IMR-90 (cell line): ENCODE data around the gene RABGGTA. TPM values are rescaled to one million over a fixed set of nuclear protein-coding genes. Genes with fewer than 3 reads are reported as not detected.

Source experiments
- ATAC-seq: fragments of 200-7000 bp; cut with Tn5 transposase; 2 replicates; pipeline ENCODE4 v1.9.1; 2020; ENCODE audit warnings: low read depth, mild to moderate bottlenecking, moderate library complexity
- BruUV-seq: library from RNA; stranded (reverse); fragments of 400-500 nt; replicated peaks from 2 replicates; lab custom pipeline; 2021; lab: Mats Ljungman, UMichigan
- CTCF ChIA-PET: fragments of 300-600 bp; formaldehyde crosslinking; extraction: SDS; loops from one replicate; lab custom pipeline; 2021; ENCODE audit warnings: antibody characterized with exemption; lab: Yijun Ruan, JAX
- POLR2A ChIA-PET: fragments of 300-600 bp; sonication (Branson Sonifier 250); formaldehyde crosslinking; loops from one replicate; lab custom pipeline; 2022; ENCODE audit warnings: antibody characterized with exemption; ENCODE audit not compliant: unreplicated experiment; lab: Charles Lee
- DNase-seq: peaks from one replicate; pipeline ENCODE4 v3.0.0; 2013
- H2AFZ ChIP-seq: replicated peaks from 2 replicates; pipeline ENCODE3; 2013; ENCODE audit warnings: low read length, mild to moderate bottlenecking; ENCODE audit not compliant: poor library complexity
- H2AK5ac ChIP-seq: 2 replicates; pipeline ENCODE4 v1.6.1; 2013; ENCODE audit warnings: low read depth, low read length, inconsistent platforms
- H2AK9ac ChIP-seq: replicated peaks from 2 replicates; pipeline ENCODE3; 2013; ENCODE audit warnings: mild to moderate bottlenecking, low read depth, low read length, moderate library complexity; ENCODE audit not compliant: poor library complexity
- H2BK120ac ChIP-seq: 2 replicates; pipeline ENCODE4 v1.6.1; 2013; ENCODE audit warnings: low read depth, low read length, inconsistent platforms
- H2BK15ac ChIP-seq: 3 replicates; pipeline ENCODE4 v1.6.1; 2013; ENCODE audit warnings: low read depth, low read length, inconsistent platforms
- H2BK20ac ChIP-seq: 2 replicates; pipeline ENCODE4 v1.6.1; 2013; ENCODE audit warnings: low read depth, mild to moderate bottlenecking, inconsistent platforms, low read length, moderate library complexity
- H2BK5ac ChIP-seq: 2 replicates; pipeline ENCODE4 v1.6.1; 2013; ENCODE audit warnings: mild to moderate bottlenecking, low read depth, low read length, inconsistent platforms; ENCODE audit not compliant: poor library complexity, severe bottlenecking
- H3K14ac ChIP-seq: replicated peaks from 2 replicates; pipeline ENCODE4 v1.6.1; 2013; ENCODE audit warnings: low read depth, low read length, inconsistent platforms
- H3K18ac ChIP-seq: 2 replicates; pipeline ENCODE4 v1.6.1; 2013; ENCODE audit warnings: low read depth, low read length, control low read depth
- H3K23ac ChIP-seq: 2 replicates; pipeline ENCODE4 v1.6.1; 2013; ENCODE audit warnings: low read depth, low read length, inconsistent platforms
- H3K27ac ChIP-seq: 2 replicates; pipeline ENCODE4 v1.5.1; 2013; ENCODE audit warnings: mild to moderate bottlenecking, control low read depth, low read length; ENCODE audit not compliant: insufficient read depth
- H3K27me3 ChIP-seq: 2 replicates; pipeline ENCODE4 v1.6.1; 2013; ENCODE audit warnings: low read length; ENCODE audit not compliant: control insufficient read depth, insufficient read depth
- H3K36me3 ChIP-seq: 2 replicates; pipeline ENCODE4 v1.6.1; 2013; ENCODE audit warnings: low read length, mixed read lengths; ENCODE audit not compliant: control insufficient read depth, insufficient read depth
- H3K4ac ChIP-seq: 2 replicates; pipeline ENCODE4 v1.6.1; 2013; ENCODE audit warnings: low read depth, low read length, inconsistent platforms
- H3K4me1 ChIP-seq: 2 replicates; pipeline ENCODE4 v1.6.1; 2013; ENCODE audit warnings: low read length, mixed read lengths; ENCODE audit not compliant: control insufficient read depth, insufficient read depth
- H3K4me2 ChIP-seq: 2 replicates; pipeline ENCODE4 v1.6.1; 2013; ENCODE audit warnings: low read depth, mild to moderate bottlenecking, control low read depth, low read length, moderate library complexity
- H3K4me3 ChIP-seq: 2 replicates; pipeline ENCODE4 v1.5.1; 2013; ENCODE audit warnings: low read depth, mild to moderate bottlenecking, control low read depth, low read length, moderate library complexity; ENCODE audit not compliant: insufficient read depth
- H3K56ac ChIP-seq: 2 replicates; pipeline ENCODE4 v1.6.1; 2013; ENCODE audit warnings: low read length, inconsistent platforms; ENCODE audit not compliant: insufficient read depth; ENCODE audit errors: extremely low read depth
- H3K79me1 ChIP-seq, 2 experiments: 2 replicates each; pipeline ENCODE4 v1.6.1; 2013; ENCODE audit warnings: low read length in 2 of 2, inconsistent platforms in 1 of 2, low read depth in 1 of 2
- H3K9ac ChIP-seq: 2 replicates; pipeline ENCODE4 v1.6.1; 2013; ENCODE audit warnings: low read depth, low read length, control low read depth
- H3K9me1 ChIP-seq: 2 replicates; pipeline ENCODE4 v1.6.1; 2013; ENCODE audit warnings: low read length, inconsistent platforms; ENCODE audit not compliant: insufficient read depth
- H3K9me3 ChIP-seq: 2 replicates; pipeline ENCODE4 v1.6.1; 2013; ENCODE audit warnings: low read length; ENCODE audit not compliant: control insufficient read depth, insufficient read depth
- H4K20me1 ChIP-seq: 2 replicates; pipeline ENCODE4 v1.6.1; 2013; ENCODE audit warnings: low read length, inconsistent platforms; ENCODE audit not compliant: insufficient read depth
- H4K5ac ChIP-seq: 2 replicates; pipeline ENCODE4 v1.6.1; 2013; ENCODE audit warnings: mild to moderate bottlenecking, low read depth, low read length, control low read depth
- H4K8ac ChIP-seq, 2 experiments: 2 replicates each; pipeline ENCODE4 v1.6.1; 2013; ENCODE audit warnings: low read depth in 2 of 2, low read length in 2 of 2, control low read depth in 1 of 2, inconsistent platforms in 1 of 2
- H4K91ac ChIP-seq: 2 replicates; pipeline ENCODE4 v1.6.1; 2013; ENCODE audit warnings: low read depth, low read length, inconsistent platforms; ENCODE audit not compliant: insufficient read depth
- BHLHE40 ChIP-seq: fragments of 150-350 bp; IDR thresholded peaks from 2 replicates; pipeline ENCODE4 v1.6.1; 2016; ENCODE audit warnings: mild to moderate bottlenecking, low read depth, low read length
- CHD1 ChIP-seq: IDR thresholded peaks from 2 replicates; pipeline ENCODE4 v1.6.1; 2012; ENCODE audit warnings: low read depth, low read length, improper control_type of control experiment
- CTCF ChIP-seq: conservative IDR thresholded peaks from 2 replicates; pipeline ENCODE4 v1.5.1; 2012; ENCODE audit warnings: mild to moderate bottlenecking, low read depth, low read length, improper control_type of control experiment
- ELK1 ChIP-seq: fragments of 150-350 bp; IDR thresholded peaks from 2 replicates; pipeline ENCODE4 v1.6.1; 2016; ENCODE audit warnings: low read depth, mild to moderate bottlenecking, low read length, moderate library complexity, borderline replicate concordance
- FOS ChIP-seq: fragments of 150-350 bp; IDR thresholded peaks from 2 replicates; pipeline ENCODE4 v1.6.1; 2016; ENCODE audit warnings: low read depth, low read length
- MAZ ChIP-seq: IDR thresholded peaks from 2 replicates; pipeline ENCODE4 v1.6.1; 2012; ENCODE audit warnings: low read depth, mild to moderate bottlenecking, low read length, improper control_type of control experiment, moderate library complexity, borderline replicate concordance
- MXI1 ChIP-seq: IDR thresholded peaks from 2 replicates; pipeline ENCODE4 v1.6.1; 2012; ENCODE audit warnings: low read depth, mild to moderate bottlenecking, low read length, moderate library complexity, borderline replicate concordance
- POLR2A ChIP-seq: IDR thresholded peaks from 2 replicates; pipeline ENCODE4 v1.6.1; 2012; ENCODE audit warnings: mild to moderate bottlenecking, low read depth, low read length
- RAD21 ChIP-seq: IDR thresholded peaks from 2 replicates; pipeline ENCODE4 v1.6.1; 2012; ENCODE audit warnings: low read length, improper control_type of control experiment
- RCOR1 ChIP-seq: IDR thresholded peaks from 2 replicates; pipeline ENCODE4 v1.6.1; 2012; ENCODE audit warnings: mild to moderate bottlenecking, low read length, improper control_type of control experiment; ENCODE audit not compliant: insufficient replicate concordance
- SMC3 ChIP-seq: fragments of 150-350 bp; IDR thresholded peaks from 2 replicates; pipeline ENCODE4 v1.6.1; 2016; ENCODE audit warnings: low read depth, mild to moderate bottlenecking, antibody characterized with exemption, low read length, moderate library complexity
- USF2 ChIP-seq: fragments of 150-350 bp; IDR thresholded peaks from 2 replicates; pipeline ENCODE4 v1.6.1; 2017; ENCODE audit warnings: mild to moderate bottlenecking, antibody characterized with exemption, low read length, low read depth
- WGBS, 2 experiments: methylation state at CpG; one replicate each; pipeline versions ENCODE4 v1.1.5 to v1.1.7; 2013; ENCODE audit warnings: missing lambda C conversion rate in 2 of 2; ENCODE audit not compliant: insufficient read length in 1 of 2; ENCODE audit errors: extremely low coverage in 2 of 2; 5-methylcytosine and 5-hydroxymethylcytosine counted together
- dilution Hi-C: fragments of 300-500 bp; cut with HindIII; formaldehyde crosslinking; loops from one replicate; pipeline ENCODE4 v1.14.3; 2018; ENCODE audit warnings: low sequenced_read_pairs; ENCODE audit not compliant: unreplicated experiment
- in situ Hi-C: fragments of 300-500 bp; cut with MboI; formaldehyde crosslinking; loops from 3 replicates; pipeline ENCODE4 v1.14.3; 2019; ENCODE audit warnings: low sequenced_read_pairs, inconsistent platforms, mixed read lengths
- intact Hi-C: fragments of 100-400 bp; cut with micrococcal nuclease; formaldehyde crosslinking; loops from 2 replicates; pipeline ENCODE4 v1.10.0; 2022
- polyA plus RNA-seq, 3 experiments: library from polyadenylated mRNA; depleted of rRNA; stranded (reverse); fragments of >200 nt; gene quantifications; 2 replicates each; pipeline ENCODE4 v1.2.3, GENCODE V29; 2012; ENCODE audit warnings: low replicate concordance in 1 of 3
- total RNA-seq: library from RNA; depleted of rRNA; stranded (reverse); fragments of >200 nt; gene quantifications from 2 replicates; pipeline ENCODE4 v1.2.3, GENCODE V29; 2012

Gene RABGGTA
- total and polyA plus RNA-seq, 2 of the 4 experiments (the other 2 are of a cell fraction): 25.6 to 55.6 TPM

- no peak for TF ChIP-seq RCOR1
These were observed 452 bp upstream of the RABGGTA start (continued) for GRCh38 chr14:24271834-24272263.

- intact Hi-C loops: loop anchor here (1.0 to 2.0 kb wide), 3 partner anchors 14 to 28 kb away; partner anchors contain the start of gene TINF2
- WGBS, 2 experiments: 76% methylated on average over 2 of the region's 13 CpGs; no CpG with 5 or more reads in 1 of the 2 experiments
- CTCF ChIA-PET: interaction anchor here (0.8 to 2.0 kb wide), 4 partner anchors 9 to 28 kb away, joined by 3 to 11 read pairs (median 4); partner anchors contain the start of gene TINF2
- TF ChIP-seq USF2: no peak
- no peak for TF ChIP-seq POLR2A
- no peak for TF ChIP-seq CHD1
- no peak for TF ChIP-seq RAD21
- no peak for TF ChIP-seq CTCF
- TF ChIP-seq BHLHE40: no peak
- TF ChIP-seq SMC3: no peak
- TF ChIP-seq MXI1: no peak
- no peak for TF ChIP-seq MAZ
- no peak for TF ChIP-seq ELK1
- no peak for TF ChIP-seq FOS
These were observed 762 bp downstream of the RABGGTA start for GRCh38 chr14:24270537-24271133.

More at GRCh38 chr14:24270537-24271133, 762 bp downstream of the RABGGTA start:
- Histone ChIP-seq H3K9ac (peak overlapping the region; percentile 92), H3K23ac (no peak overlapping the region), H2BK20ac (no peak overlapping the region), H3K36me3 (peaks cover 27% of the 10 kb centered on the region), H2BK15ac (no peak overlapping the region), H3K79me1 (peaks cover 10 to 28% of the 10 kb centered on the region in 2 experiments), H2AK9ac (peak overlapping the region; percentile 100), H3K27ac (peak overlapping the region; percentile 89), H4K20me1 (no peaks in the 10 kb centered on the region), H3K14ac (peak overlapping the region; percentile 97), H2BK5ac (peak overlapping the region; percentile 90), H3K4me3 (peak overlapping the region; percentile 63), H4K5ac (peak overlapping the region; percentile 92), H2AFZ (peak overlapping the region; percentile 97), H3K56ac (no peak overlapping the region; the same call in 1 of the 2 replicates), H4K91ac (no peak overlapping the region; the same call in 1 of the 2 replicates), H3K18ac (peak overlapping the region; percentile 78; the same call in 1 of the 2 replicates), H3K27me3 (no peaks in the 10 kb centered on the region), H3K4me2 (peak overlapping the region; percentile 88), H3K4ac (peak overlapping the region; percentile 96), H2BK120ac (no peak overlapping the region), H3K4me1 (peaks cover 5% of the 10 kb centered on the region; the same call in 1 of the 2 replicates), H3K9me3 (no peaks in the 10 kb centered on the region), H2AK5ac (0 out of 2 replicates have a peak overlapping the region, but pooled peaks have one; percentile 40), H4K8ac (peak overlapping the region; percentile 90 to 97; a peak in 3 of 4 replicates), H3K9me1 (peaks cover 5% of the 10 kb centered on the region; the same call in 1 of the 2 replicates)
- POLR2A ChIA-PET: no interaction called here
- dilution Hi-C loops: no loop called here
- in situ Hi-C loops: no loop called here
- DNase-seq (no peak), ATAC-seq (no peak)
- no TSS peak for BruUV-seq
